ENCODE data around the gene FYB2.

FYB2 gene

GRCh38 chr1:56831871-56832693 is 12.9 kb upstream of the FYB2 start:
- DNase-seq = no peak

GRCh38 chr1:56830052-56830451 is 10.8 kb upstream of the FYB2 start:
- DNase-seq = no peak

DNA sequence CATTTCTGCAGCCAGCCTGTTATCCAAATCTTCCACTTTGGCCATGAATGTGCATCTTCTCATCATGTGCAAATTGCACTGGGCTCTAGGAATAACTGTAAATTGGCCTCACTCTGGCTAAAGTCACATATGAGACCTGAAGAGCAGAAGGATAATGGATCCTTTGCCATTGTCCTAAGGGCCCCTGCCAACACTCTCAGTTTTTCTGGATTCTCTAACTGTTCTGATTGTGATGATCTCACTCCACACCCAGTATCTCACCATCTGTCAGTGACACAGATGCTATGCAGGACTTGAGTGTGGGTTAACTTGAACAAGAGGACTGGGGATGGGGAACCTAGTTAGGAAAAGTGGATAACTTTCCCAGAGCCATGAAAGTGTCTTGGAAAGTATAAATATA is 8.5 kb upstream of the FYB2 start:
- DNase-seq = no peak

GRCh38 chr1:56825436-56825835 is 6.2 kb upstream of the FYB2 start:
- DNase-seq = no peak

DNA sequence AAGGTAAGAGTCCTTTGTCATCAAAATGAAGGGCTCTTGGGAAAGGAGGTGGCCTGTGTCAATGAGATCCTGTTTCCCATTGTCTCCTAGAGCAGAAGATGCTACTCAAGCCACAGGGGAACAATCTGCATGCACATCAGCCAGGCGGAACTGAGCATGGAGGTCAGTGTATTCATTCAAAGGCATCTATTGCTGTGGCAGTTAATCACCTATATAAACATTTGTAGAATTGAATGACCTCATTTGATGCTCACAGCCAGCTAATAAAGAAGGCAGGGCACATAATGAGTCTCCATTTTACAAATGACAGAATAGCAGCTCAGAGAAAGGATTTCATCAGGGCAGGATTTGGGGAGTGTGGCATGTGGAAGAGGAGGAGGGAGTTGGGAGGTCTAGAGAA is 5.7 kb upstream of the FYB2 start:
- DNase-seq = no peak

DNA sequence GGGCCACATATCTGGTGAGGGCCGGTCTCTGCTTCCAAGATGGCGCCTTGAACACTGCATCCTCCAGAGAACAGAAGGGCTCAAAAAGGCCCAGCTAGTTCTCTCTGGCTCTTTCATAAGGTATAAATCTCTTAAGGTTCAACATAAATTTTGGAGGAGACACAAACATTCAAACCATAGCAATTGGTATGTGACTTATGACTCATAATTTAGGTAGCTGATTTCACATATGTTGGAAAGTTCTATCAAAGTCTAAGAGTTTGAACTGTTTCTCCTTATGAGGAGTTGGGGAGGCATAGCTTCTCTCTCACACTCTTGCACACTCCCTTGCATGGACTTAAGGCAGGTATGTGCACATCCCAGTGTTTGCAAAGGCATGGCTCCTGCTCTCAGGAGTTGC is 5.1 kb upstream of the FYB2 start:
- DNase-seq = no peak

DNA sequence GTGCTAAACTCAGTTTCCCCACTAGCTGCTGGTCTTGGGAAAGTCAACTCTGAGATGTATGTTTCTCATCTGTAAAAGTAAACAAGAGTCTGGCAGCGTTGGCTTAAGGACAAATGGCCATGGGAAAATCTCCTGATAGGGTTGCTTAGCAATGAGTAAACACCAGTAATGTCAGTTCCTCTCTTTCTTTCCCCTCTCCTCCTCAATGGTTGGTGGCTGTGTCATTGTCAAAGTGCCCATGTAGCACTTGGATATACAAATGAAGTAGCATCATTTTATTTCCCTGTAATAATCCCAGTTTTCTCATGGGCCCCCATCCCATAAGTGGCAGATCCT is 2.2 kb upstream of the FYB2 start:
- DNase-seq = no peak

- no peak for DNase-seq
Observed at GRCh38 chr1:56820755-56821461, 1.7 kb upstream of the FYB2 start.

DNA sequence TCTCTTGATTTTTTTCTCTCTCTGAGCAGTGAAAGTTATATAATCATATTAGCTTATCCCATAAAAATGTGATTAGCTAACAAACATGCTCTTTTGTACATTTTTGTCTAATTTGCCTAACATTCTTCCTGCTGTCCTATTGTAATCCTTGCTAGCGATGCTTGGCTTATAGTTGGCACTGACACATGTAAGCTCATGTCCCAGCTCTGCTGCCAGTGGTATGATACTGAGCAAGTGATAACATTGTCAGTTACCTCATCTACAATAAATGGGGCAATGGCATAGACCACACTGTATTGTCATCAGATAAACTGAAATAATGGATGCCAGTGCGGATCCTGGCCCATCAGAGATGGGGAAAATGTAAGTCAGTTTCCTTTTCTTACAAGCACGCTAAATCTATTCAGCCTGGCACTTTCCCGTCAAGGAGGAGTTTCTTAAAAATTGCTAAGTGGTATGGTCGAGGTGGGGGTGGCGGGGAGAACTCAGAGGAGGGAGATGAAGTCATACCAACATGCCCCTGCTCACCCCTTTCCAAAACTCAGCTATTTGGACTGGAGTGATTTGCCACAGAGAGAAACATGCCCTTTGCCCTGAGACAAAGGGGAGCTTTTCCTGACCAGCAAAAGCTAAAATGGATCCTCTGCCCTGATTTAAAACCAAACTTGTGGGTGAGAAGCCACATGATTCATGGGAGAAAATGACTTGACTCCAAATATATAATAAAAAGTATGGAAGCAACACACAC is 1.3 kb downstream of the FYB2 start:
- no peak for DNase-seq

GRCh38 chr1:56816909-56817308 is 2.3 kb downstream of the FYB2 start:
- DNase-seq = no peak

DNA sequence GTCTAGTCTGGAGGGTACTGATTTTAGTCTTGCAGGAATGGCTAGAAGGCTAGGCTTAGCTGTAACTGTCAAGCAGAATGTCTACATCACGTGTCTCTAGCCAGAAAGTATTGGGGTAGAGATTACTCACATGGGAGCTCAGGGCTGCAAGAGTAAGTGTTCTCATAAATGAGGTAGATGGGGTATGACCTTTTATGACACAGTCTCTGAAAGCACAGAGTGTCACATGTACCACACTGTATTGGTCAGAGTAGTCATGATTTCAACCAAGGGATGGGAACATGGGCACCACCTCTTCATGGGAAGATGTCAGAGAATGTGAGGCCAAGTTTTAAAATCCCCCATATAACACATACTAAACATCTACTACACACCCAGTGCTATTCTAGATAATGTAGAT is 2.9 kb downstream of the FYB2 start:
- no peak for DNase-seq

- DNase-seq = no peak
Observed at GRCh38 chr1:56814205-56814604, 5.0 kb downstream of the FYB2 start.

- no peak for DNase-seq
Observed at GRCh38 chr1:56811331-56811730, 7.9 kb downstream of the FYB2 start.

- no peak for DNase-seq
Observed at GRCh38 chr1:56808410-56808809, 10.8 kb downstream of the FYB2 start.

DNA sequence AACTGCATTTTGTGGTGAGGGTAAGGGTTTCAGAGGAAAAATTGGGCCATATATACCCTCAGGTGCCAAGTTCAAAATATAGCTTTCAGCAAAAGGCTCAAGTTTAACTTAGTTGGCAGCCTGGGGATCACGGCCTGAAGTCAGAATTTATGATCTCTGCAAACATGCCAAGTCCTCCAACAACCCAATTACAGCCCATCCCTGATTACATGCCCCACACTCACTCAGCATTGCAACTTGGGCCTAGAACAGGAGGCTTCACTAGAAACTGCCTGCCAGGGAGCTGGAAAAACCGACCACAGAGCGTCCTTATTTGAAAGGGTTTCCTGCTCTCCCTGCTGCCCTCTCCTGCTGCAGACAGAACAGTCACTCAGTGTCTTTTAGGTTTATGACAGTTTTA is 12.4 kb downstream of the FYB2 start:
- DNase-seq = no peak

DNA sequence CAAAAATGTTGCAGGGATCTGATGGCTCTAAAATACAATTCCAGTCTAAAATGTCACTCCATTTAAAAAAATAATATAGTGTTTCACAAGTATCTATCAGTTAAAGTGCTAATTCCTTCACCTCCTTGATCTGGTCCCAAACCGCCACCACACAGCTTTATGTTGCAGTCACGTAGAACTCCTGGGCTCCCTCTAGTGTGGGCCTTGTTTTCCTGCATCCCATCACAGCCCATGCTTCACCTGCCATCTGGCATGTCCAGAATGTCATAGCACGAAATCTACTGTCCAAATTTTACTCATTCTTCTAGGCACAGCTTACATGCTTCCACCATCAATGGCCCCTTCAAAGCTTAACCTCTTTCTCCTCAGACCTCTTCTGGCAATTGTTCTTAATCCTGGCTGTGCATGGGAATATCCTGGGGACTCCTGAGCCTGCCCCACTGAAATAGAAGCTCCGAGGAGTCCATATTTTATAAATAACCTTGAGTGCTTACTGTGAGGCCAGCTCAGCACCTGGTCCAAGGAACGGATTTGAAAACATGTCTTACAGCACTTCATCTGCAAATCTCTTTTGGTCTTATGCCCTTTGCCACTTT is 15.5 kb downstream of the FYB2 start:
- no peak for DNase-seq

GRCh38 chr1:56799605-56800400 is 19.4 kb downstream of the FYB2 start:
- DNase-seq = no peak

DNA sequence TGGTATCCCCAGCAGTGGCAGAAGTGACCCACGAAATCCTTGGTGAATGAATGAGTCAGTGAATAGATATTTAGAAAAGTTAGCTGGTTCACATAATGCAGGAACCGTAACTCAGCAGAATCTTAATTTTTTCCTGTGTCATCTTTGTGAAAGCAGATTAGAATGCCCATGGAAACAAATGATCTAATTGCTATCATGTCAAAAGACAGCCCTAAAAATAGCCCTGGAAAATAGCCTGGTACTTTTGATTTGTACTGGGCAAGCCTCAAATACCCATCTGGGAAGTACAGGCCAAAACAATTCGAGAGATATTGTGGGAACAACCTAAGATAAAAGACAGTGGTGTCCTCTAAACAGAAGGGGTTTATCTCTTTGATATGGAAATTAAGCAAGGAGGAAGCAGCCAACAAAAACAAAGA is 21.1 kb downstream of the FYB2 start:
- no peak for DNase-seq

DNA sequence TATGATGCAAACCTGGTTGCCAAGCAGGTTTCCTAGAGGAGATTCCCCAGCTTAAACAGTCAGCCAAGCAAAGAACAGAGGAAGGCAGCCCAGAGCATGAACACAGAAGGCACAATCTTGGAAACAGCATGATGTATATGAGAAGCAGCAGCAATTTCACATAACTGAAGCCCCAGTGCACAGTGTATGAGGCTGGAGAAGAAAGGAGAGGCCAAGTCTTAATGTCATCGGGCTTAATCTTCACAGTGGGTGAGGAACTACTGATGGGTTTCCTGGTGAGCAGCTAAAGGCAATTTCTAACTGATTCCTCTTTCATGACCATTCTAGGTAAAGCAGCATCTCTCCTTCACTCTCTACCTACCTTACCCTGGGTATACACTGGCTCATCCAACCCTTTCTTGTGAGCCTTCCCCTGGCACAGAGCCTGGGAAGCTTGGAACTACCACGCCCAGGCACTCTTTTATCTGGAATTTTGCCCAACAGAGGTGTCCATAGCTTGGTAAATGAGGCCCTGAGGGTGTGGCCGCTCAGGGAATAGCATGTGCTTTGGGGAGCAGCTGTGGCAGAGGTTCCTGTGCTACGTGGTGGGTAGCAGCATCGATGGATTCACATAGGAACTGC is 22.0 kb downstream of the FYB2 start:
- DNase-seq = no peak

DNA sequence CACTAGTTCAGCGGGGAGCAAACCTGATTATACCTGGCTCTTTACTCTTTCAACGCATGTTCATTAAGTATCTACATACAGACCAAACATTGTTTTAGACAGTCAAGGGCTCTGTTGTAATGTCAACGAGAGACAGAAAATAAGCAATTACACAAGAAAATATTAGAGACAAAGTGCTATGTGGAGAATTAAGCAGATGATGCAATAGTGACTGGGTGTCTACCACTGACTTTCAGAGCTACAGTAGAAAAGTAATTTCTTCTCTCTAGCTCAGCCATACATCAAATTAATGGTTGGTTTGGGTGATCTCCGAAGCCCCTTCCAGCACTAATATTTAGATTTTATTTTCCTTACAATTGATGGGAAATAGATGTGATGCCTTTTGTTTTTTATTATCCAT is 23.3 kb downstream of the FYB2 start:
- no peak for DNase-seq

GRCh38 chr1:56790036-56790435 is 29.2 kb downstream of the FYB2 start:
- no peak for DNase-seq

DNA sequence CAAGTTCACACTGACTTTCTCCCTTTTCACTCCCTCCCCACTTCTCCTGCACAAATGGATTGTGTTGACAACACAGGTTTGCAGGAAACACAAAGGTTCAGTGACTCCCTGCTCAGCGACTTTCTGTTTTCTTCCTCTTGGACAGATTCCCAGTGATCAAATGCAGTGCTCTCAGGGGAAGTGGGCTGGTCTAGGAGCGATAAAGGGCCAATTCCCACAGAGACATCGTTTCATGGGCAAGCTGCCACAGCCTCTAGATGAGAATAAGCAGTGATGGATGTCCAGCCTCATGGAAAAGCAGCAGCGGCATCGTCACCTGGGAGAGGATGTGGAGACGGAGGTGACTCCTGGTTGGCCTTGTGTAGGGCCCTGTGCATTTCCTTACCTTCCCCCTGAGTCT is 30.6 kb downstream of the FYB2 start:
- no peak for DNase-seq
